ENCODE data around the gene TRAF3IP1.

- no peak for TF ChIP-seq GATA2 (IDR thresholded peaks at IDR 0.05; ENCODE audit: low read depth, low read length)
- TF ChIP-seq GATA3 (IDR thresholded peaks at IDR 0.05; ENCODE audit: low read depth, low read length): no peak
Measured at GRCh38 chr2:238325694-238326093, 5.4 kb downstream of the TRAF3IP1 start.
